NCI-H2029 (cell line): Measurements from ENCODE around the gene SEPTIN12.

ENCODE experiments used
- DNase-seq: peaks from one replicate; lab custom pipeline; 2025; lab: John Stamatoyannopoulos, UW

The SEPTIN12 gene, protein sequence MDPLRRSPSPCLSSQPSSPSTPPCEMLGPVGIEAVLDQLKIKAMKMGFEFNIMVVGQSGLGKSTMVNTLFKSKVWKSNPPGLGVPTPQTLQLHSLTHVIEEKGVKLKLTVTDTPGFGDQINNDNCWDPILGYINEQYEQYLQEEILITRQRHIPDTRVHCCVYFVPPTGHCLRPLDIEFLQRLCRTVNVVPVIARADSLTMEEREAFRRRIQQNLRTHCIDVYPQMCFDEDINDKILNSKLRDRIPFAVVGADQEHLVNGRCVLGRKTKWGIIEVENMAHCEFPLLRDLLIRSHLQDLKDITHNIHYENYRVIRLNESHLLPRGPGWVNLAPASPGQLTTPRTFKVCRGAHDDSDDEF

DNA sequence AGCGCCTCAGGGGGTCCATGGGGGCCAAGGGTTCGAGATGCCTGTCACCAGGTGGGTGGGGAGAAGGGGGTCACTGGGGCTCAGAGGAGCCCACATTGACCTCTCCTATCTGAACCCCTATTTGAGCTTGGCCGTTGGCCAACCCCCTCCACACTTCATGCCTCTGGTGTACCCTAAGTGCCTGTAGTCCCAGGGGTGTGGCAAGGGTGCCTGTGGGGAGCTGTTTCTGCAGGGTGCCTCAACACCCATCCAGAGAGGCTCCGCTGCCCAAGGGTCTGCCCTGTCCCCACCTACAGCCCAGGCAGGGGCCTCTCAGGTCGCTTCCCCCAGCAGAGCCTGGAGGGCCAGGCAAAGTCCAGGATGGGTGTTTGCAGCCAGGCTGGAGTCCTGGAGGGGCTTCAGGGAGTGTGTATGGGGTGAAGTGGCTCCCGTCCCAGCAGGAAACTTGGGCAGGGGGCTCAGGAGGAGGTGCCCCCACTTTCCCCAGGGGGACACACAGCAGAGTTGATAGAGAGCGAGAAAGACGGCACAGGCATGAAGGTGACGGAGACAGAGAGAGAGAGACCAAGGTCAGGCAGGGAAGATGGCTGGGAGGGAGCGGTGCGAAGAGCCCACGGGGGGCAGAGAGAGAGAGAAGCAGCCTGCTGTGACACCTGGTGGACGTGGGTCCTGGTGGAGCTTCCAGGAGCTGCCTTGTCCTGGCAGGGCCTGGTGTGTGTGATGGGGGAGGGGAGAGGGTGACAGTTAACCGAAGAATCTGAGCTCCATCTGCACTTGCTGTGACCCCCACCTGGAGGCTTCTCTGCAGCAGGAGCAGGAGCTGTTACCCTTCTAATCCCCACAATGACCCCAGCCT lies at the start of gene SEPTIN12:
Gene SEPTIN12 (minus strand): TSS at position 719 of the 856 bp plus-strand sequence. CDS start 700 bp downstream, at position 19.
- DNase-seq, result no peak

DNA sequence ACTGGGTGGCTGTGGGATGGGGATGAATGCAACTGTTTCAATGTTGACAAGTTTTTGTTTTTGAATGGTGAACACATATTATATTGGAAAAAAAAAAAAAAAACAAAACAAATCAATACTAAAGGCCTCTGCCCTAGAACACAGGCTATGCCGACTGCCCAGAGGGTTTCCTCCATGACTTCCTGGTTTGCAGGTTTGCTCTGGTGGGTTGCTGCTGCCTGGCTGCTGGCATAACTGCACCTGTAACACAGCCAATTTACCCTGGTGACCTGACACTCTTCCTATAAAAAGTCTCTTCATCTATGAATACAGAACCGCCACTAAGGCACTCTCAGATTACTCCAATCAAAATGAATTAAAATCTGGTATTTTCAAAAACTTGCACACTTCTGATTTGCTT lies 48.6 kb upstream of the SEPTIN12 start:
- no peak for DNase-seq

DNA sequence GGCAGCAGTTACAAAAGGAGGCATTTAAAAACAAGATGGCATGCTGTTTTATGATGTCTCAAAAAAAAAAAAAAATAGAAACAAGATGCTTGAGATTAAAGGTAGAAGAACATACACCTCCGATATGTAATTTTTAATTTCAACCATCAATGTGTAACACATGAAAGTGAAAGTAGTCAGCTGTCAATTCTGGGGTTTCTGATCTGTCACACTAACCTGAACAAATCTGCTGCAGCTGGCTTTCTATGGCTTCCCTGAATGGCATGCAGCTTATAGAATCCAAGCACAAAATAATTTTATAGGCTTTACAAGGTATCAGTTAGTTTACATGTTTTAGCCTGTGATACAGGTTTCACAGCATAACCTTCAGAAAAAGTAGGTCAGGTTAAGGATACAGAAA lies 45.4 kb upstream of the SEPTIN12 start:
- DNase-seq, result no peak

DNA sequence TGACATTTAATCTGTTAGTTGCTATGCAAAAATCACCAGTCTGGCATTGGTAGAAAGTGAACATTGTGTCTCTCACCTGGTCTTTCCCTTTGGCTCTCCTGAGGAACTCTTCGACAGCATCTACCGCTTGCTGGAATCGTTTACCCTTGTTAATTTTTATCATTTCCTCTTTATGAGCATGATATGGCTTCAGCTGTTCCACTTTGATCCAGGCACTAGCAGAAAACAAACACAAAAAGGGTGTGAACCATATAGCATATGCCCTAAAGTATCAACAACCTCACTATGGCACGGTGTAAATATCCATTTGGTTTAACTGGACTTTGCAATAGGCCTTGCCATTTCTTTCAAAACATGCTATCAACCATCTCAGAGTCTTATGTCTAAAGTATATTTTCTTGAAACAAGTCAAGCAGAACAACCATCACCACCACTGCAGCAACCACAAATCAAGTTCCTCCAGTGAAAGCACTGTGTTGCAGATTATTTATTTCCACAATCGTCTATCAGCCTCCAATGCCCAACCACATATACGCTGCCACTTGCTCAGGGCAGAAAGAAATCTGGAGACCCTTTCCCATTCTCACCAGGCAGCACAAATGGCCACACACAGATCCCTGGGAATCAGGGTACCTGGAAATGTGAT lies 44.7 kb upstream of the SEPTIN12 start:
- no peak for DNase-seq

DNA sequence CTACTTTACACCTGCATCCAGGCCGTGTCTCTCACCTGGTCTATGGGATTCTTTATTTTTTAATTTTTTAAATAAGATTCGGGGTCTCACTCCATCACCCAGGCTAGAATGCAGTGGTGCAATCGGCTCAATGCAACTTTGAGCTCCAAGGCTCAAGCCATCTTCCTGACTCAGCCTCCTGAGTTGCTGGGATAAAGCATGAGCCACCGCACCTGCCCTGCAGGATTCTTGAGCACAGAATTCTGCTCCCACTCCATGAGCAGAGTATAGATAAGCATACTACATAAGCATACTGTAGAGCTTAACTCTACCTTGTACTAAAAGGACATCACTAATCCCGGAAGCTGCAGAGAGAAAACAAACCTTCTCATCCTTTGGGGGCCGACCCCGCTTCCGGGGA lies 43.5 kb upstream of the SEPTIN12 start:
- no peak for DNase-seq

DNA sequence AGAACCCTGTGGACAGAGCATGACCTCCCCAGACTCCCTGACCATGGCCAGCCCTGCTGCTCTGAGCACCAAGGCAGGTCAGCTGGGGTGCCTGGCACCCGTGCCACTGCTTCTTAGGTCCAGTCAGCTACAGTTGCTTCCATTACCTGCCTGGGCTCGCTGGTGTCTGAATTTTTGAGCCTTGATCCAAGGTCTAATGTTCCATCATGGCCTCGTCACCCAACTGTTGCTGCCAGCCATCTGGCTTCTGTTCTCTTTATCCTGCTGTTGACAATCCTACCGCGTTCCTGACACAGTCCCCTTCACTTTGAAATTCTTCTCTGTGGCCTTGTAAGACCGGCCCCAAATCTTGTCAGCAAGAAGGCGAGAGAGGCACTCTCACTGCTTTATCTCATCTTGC lies 42.3 kb upstream of the SEPTIN12 start:
- DNase-seq, result no peak

DNA sequence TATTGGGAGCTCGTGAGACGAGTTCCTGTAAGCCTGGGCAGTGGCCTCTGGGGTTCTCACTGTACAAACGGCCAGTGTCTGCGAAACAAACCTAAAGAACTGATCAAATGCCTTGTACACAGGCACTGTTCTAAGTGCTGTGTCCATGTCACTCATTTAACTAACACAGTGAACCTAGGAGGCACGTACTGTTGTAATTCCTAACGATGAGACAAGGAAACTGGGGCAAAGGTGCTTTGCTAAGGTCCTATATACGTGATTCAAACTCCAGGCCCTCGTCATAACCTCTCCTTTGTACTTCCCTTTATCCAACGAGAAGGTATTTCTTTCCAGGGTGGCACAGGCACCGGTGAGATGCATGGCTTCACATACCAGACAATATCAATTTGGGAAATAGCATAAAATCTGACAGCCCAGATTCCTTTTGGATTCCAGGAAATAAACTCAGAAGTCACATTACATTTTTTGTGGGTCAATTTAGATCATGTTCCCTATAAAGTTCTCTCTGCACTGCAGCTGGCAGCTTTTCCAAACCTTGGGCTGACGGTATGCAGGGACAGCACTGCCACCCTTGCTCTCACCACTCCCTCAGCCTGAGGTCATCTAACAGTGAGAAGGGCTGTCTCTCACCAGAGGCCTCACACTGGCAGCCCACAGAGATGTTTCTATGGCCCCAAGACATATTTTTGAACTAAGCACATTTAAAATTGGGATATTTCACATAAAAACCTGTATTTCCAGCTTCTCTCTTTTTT lies 40.6 kb upstream of the SEPTIN12 start:
- no peak for DNase-seq

DNA sequence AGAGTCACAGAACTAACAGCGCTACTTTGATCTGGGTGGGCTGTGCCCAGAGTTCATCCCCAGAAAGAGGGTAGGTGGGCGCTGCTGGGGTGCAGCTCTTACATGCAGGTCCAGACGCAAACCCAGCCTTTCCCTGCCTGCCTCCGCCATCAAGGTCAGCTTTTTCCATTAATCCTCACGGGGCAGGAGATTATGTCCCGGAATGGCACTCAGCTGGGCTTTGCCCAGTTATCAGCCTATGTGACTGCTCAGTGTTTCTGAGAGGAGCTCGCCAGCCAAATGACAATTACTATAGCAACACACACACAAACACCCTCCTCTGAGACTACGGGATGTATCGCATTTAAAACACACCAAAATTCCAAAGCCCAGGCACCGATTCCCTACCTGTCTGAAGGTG lies 38.8 kb upstream of the SEPTIN12 start:
- no peak for DNase-seq

DNA sequence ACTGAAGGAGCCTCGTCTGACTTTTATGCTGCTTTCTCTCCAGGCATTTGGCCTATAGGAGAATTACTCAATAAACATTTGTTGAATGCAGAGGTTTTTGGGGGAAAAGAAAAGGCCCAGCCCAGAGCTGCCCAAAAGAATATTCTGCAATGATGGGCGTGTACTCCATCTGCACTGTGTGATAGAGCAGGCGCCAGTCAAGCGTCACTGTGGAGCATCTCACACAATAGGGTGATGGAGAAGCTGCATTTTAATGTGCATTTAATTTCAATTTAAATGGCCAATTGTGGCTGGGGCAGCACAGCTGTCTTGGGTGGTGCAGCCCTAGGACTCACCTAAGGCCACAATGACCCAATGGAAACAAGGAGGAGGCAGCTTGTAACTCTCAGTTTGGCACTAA lies 38.4 kb upstream of the SEPTIN12 start:
- no peak for DNase-seq

DNA sequence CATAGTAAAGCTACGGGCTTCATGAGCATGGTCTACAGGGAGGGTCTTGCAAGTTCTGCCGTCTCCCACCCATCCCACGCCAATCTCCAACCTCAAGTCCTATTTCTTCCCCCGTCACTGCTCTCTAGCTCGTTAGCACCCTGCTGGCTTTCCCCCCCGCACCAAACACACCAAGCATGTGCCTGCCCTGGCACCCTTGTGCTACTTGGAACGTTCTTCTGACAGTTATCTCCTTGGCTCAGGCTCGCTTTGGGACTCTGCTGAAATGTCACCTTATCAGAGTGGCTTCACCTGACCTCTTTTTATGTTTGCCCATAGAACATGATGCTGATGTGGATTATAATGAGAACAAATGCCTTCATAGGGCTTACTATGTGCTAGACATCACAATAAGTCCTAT lies 37.1 kb upstream of the SEPTIN12 start:
- DNase-seq, result no peak

DNA sequence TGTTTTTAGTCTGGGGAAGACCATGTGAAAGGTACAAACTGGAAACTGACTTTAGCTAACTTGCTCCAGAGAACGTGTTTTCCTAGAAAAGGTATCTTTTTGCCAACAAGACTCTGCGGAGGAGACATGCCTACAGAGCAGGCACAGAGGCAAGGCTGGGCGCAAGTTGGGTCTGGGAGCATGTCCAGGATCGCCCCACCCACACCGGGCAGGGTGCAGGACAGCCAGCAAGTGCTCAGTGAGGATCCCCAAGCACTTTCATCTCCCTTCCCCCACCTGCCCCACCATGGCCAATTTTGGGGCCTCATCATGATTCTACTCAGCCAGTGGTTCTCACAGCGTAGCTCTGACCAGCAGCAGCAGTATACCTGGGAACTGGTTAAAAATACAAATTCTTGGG lies 32.5 kb upstream of the SEPTIN12 start:
- DNase-seq, result no peak

DNA sequence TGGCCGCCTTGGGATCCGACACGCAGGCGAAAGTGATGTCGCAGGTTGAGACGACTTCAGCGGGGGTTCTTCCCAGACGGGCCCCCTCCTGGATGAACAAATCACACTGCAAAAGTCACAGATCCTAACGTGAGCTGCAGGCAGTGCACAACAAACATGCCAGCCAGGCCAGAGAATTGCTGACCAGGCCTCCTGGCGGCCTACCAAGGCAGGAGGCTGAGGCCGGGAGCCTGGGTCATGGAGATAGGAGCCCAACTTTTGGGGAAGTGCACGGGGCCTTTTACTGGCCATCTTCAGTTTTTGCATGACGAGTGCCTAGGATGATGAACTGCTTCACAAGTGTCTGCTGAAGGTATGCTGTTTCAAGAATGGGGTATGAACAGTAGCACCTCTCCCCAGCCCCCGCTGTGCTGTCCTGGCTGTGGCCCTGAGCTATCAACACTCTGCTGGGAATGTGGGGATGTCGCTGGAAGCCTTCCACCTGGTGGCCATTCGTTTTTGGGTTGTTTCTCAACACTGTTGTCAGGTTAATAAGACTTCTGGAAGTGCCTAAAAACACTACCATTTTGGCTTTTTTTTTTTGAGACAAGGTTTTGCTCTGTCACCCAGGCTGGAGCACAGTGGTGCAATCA lies 26.5 kb upstream of the SEPTIN12 start:
- no peak for DNase-seq

DNA sequence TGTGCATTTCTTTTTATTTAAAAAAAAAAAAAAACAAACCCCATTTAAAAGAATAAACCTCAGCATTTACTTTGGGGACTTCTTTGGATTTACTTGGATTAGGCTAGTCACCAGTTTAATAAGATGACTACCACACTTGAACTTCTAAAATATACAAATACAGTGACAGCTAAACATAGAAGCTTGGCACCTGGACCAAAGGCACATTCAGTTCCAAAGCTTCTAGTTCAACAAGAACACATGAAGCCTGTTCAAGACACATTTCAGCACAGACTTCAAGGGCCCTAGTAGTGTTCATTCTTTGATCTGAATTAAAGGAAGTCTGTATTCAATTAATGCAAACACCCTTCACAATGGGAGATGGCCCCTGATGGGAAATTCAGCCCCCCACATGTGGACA lies 25.9 kb upstream of the SEPTIN12 start:
- no peak for DNase-seq

DNA sequence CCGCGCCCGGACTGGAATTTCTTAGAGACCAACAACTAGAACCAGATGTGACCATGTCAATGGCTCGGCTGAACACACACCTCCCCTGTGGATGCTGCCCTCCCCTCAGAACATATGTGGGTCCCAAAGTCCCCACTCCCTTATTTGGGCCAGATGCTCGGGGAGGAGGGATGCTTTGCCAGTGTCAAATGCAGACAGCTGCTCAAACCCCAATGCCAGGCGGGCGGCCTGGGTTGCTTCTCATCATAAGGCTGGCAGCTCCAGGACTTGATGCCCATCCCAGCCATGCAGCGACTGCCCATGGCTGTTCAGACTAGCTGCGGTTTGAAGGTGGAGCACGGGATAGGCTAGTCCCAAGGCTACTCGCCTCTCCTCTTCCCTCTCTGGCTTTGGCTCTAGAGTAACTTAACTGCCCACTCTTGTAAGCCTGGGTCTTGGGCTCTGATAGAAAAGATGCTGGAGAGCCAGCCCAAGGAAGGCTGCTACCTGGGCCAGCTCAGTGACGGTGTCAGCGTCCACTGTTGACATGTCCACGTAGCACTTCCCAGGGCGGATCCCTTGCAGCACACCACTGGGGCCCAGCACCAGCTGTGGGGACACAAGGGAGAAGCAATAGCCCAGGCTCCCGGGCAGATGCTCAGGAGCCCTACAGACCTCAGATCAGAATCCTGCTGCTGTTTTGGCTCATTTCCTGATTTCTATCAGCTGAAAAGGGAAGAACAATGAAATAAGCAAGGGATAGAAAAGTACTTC lies 25.3 kb upstream of the SEPTIN12 start:
- DNase-seq, result no peak

DNA sequence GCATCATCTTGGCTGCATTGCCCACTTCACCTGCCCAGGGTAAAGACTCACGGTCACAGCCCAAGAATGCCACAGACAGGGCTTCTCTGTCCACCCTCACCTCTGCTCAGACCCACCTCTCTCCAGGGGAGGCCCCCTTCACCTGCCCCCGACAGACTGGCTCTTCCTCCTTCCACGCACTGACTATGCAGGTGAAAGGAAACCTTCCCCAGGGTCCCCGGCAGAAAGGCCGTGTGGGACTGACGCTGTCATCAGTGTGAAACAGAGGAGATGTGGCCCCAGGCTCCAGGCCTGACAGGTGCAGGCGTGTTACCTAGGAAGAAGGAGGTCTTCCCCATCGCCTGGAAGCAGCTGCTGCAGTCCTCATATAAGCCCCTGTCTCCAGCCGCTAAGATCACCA lies 23.6 kb upstream of the SEPTIN12 start:
- no peak for DNase-seq

DNA sequence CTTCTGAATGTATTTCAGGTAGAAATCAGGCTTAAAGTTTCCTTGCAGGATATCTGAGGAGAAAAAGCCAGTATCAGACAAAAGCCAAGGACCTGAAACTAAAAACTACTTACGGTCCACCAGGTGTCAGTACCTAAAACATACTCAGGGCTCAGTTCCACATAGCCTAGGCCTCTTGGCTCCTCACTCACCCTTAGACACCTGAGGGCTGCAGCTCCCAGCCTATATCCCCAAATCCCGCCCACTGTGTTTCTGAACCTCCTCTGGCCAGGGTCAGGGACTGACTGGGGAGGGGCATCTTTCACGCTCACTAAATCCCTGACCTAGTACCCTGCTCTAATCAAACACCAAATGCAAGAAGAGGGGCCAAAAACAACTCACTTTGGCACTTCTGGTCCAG lies 23.1 kb upstream of the SEPTIN12 start:
- DNase-seq, result no peak

DNA sequence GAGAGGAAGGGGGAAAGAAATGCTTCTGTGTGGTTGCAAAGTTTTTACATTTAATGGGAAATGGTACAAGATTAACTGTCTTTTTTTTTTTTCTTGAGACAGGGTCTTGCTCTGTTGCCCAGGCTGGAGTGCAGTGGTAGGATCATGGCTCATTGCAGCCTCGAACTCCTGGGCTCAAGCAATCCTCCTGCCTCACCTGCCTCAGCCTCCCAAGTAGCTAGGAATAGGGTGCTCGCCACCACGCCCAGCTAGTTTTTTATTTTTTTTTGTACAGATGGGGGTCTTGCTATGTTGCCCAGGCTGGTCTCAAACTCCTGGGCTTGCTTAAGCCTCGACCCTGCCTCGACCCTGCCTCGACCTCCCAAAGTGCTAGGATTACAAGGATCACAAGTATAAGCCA lies 18.1 kb upstream of the SEPTIN12 start:
- no peak for DNase-seq

DNA sequence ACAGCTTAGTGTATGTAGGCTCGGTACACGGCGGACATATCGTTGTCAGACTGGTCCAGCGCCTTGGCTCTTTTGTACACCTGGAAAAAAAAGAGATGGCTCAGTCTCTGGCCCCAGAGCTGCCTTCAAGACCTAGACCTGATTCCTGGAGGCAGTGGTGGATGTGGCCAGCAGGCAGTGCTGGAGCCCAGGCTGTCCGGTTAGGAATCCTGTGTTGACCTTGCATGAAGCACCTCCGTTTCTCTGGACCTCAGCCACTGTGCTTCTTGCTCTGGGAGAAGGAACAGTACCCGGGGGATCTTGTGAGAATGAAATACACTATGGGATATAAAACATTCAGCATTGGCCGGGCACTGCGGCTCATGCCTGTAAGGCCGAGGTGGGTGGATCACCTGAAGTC lies 17.1 kb upstream of the SEPTIN12 start:
- no peak for DNase-seq

DNA sequence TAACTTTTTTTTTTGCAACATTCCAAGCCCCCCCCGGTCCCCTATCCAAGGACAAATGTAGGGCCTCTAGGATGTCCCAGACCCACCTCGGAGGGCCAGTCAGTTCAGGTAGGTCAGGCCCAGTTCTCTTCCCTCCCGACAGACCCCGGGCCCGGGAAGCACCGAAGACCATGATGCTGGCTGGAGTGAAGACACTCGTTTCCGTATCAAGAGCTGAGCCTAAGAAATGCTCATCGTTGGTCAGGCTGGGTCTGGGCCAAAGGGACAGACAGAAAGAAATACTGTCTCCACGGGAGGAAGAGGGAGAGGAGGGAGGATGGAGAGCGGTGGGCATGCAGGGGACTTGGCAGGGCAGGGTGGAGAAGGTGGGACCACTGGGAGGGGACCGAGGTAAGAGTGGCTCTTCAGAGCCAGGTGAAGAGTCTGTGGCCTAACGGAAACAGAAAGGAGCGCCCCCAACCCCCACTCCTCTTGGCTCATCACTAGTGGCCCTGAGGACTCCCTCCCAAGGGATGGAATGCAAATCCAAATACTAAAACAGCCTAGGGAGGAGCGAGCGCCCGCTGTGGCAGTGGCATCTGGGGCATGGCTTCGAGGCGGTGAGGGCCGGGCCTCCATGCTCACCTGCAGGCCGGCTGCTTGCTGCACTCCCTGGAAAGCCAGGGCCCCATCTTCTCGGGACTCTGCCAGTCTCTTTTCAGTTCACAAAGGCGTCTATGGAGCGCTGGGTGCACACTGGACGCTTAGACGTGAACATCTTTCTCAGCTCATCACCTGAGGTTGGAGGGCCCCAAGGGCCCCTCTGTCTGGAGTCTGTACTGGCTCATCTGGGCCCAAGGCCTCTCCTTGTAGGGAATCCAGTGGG lies 16.0 kb upstream of the SEPTIN12 start:
- no peak for DNase-seq

DNA sequence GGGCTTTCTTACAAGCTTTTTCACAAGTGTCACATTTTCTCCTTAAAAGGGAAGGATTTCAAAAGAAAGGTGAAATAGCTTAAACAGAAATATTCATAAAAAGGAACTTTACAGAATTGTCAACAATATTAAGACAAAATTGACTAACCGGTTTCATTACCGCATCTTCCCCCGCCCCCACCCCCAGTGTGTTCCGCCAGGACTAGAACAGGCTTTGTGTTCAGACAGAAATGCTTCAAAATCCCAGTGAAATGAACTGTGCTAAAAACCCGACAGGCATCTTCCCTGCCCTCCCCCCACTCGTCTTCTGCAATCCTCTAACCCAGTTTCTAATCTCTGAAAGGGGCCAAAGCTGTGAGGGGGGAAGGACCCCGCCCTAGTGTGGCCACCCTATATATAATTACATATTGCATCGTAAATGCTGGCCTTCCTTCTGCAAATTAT lies 15.3 kb upstream of the SEPTIN12 start:
- no peak for DNase-seq
